WI38 (cell line): ENCODE data around the gene C7orf57.

Source experiments
- H3K4me3 ChIP-seq: 2 replicates; pipeline ENCODE4 v1.5.1; 2011; ENCODE audit warnings: low read depth, mild to moderate bottlenecking, control low read depth, low read length
- TF ChIP-seq, protein P1 (sequence below): IDR thresholded peaks from 2 replicates; pipeline ENCODE4 v1.5.1; 2012; ENCODE audit warnings: low read depth, mild to moderate bottlenecking, control low read depth, low read length

The C7orf57 gene

DNA sequence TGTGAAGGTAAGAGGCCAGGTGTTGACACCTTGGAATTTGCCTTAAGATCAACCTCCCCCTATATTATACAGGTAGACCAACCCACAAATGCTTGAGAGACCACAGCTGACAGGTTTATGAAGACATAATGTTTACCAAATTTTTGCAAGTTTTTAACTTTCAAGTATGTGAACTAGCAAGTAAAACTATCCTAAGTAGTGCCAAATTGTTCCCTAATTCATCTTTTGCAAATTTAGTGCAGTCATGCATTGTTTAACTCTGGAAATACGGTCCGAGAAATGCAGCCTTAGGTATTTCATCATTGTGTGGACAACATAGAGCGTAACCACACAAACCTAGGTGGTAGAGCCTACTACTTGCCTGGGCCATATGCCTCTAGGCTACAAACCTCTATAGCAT, 64.4 kb downstream of the C7orf57 start:
- H3K4me3 ChIP-seq: no peak overlapping the region
- TF ChIP-seq, protein P1, sequence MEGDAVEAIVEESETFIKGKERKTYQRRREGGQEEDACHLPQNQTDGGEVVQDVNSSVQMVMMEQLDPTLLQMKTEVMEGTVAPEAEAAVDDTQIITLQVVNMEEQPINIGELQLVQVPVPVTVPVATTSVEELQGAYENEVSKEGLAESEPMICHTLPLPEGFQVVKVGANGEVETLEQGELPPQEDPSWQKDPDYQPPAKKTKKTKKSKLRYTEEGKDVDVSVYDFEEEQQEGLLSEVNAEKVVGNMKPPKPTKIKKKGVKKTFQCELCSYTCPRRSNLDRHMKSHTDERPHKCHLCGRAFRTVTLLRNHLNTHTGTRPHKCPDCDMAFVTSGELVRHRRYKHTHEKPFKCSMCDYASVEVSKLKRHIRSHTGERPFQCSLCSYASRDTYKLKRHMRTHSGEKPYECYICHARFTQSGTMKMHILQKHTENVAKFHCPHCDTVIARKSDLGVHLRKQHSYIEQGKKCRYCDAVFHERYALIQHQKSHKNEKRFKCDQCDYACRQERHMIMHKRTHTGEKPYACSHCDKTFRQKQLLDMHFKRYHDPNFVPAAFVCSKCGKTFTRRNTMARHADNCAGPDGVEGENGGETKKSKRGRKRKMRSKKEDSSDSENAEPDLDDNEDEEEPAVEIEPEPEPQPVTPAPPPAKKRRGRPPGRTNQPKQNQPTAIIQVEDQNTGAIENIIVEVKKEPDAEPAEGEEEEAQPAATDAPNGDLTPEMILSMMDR: no peak

DNA sequence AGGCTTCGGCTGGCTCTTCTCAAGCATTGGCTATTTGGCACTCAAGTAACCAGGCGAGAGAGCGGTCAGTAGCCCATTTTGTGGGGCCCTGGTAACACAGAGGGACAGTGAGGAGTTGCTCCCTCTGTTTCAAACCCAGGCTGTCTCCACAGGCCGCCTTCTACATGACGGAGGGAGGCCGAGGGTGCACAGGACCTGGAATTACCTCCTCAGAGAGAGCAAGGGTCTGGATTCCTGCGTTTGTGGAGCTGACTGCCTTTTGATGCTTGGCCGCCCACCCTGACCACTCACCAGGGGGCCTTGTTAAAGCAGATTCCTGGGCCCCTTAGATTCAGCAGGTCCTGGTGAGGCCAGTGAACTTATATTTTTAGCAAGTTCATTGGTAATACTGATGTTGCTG, 66.0 kb downstream of the C7orf57 start:
- H3K4me3 ChIP-seq: no peak overlapping the region
- TF ChIP-seq, protein P1: no peak

DNA sequence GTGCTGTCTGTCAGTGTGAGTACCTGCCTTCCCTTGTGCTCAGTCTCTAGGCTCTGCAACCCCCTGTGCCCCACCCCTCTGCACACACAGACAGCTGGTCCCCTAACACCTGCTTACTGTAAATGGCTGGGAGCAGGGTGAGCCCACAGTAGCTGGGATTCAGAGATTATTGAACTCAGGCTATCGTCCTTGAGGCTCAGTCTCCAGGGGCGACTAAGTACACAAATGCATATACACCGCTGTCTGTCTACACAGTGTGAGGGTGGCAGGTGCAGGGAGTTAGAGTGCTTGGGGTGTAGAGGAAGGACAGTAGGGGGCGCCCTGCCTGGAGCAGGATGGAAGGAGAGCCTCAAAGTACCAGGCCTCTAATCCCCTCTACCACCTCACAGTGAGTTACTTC, 66.6 kb downstream of the C7orf57 start:
- TF ChIP-seq, protein P1: peak; percentile 20; the same call in 1 of the 2 replicates
- H3K4me3 ChIP-seq: no peak overlapping the region

DNA sequence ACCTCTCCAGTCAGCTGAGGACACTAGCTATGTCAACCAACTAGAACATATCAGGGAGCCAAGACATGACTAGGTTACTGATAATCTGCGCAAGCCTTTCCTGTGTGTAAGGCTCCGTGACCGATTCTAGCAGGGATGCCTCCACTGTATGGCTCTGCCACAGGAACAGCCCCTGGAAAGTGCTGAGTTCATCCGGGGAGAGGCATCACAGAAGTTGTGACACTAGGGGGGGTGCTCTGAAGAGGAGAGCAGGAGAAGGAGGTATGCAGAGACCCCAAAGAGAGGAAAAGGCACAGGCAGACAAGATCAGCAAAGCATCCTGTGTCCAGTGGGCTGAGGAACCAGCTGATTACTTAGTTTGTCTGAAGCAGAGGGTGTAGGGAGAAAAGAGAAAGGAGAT, 67.2 kb downstream of the C7orf57 start:
- H3K4me3 ChIP-seq: no peak overlapping the region
- TF ChIP-seq, protein P1: no peak

DNA sequence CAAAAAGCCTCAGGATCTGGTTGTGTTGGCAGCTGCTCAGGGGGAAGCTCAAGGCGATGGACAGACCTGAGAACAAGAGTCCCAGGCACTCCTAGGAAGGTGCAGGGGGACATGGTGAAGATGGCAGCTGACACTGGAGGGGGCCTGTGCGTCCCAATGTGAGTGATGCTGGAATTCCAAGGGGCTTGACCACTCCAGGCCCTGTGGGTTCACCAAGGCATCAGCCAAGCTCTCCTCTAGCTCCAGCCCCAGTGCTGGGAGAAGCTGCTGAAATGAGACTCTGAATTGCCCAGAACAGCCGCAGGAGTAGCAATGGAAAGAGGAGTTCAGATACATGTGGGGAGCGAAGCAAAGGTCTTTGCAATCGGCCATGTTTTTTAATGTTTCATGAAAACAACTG, 69.7 kb downstream of the C7orf57 start:
- H3K4me3 ChIP-seq: no peak overlapping the region
- TF ChIP-seq, protein P1: no peak

DNA sequence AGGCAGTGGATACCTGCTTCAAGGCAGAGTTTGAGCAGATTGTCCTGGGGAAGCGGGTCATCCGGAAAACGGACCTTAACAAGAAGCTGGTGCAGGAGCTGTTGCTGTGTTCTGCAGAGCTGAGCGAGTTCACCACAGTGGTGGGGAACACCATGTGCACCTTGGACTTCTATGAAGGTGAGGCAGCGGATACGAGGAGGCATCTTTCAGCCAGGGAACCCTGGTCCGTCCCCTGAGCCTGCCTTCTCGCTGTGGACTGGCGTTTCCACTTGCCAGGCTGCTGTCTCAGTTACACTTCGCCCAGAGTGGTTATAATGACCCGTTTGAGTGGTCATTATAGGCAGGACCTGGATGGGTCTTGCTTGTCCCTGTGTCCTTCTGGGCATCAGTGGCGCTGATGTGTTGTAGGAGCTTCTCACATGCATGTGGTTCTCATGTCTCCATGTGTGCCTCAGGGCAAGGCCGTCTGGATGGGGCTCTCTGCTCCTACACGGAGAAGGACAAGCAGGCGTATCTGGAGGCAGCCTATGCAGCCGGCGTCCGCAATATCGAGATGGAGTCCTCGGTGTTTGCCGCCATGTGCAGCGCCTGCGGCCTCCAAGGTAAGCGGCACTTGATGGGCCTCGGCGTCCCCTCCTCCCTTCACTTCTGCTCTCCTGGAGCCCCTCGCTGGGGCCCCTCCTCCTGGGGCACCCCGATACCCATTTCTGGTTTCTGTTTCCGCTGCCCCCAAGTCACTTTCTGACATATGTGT, 71.7 kb downstream of the C7orf57 start:
- H3K4me3 ChIP-seq: no peak overlapping the region
- TF ChIP-seq, protein P1: no peak

DNA sequence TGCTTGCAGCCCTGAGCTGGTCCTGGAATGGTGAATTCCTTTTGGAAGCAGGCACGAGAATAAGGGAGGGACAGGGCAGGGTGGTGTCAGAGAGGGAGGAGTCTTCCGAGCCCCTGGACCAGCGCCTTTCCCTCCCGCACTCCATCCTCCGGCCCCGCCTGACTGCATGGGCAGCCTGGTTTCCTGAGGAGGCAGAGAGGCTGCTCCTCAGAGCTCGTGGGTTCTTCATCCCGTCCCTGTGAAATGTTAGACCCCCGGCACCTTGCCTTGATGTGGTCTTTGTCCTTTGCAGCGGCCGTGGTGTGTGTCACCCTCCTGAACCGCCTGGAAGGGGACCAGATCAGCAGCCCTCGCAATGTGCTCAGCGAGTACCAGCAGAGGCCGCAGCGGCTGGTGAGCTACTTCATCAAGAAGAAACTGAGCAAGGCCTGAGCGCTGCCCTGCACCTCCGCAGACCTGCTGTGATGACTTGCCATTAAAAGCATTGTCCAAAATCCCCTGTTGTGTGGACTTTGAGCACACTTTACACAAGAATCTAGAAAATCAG, 72.7 kb downstream of the C7orf57 start:
- TF ChIP-seq, protein P1: no peak
- H3K4me3 ChIP-seq: no peak overlapping the region
